C4-2B (cell line): ENCODE measurements around the gene LHFPL6.

ENCODE experiments used
- ZFX ChIP-seq: fragments of 450-650 bp; IDR thresholded peaks from 2 replicates; pipeline ENCODE4 v1.6.1; 2017
- TF ChIP-seq, protein P1 (sequence below): fragments of 450-650 bp; conservative IDR thresholded peaks from 2 replicates; pipeline ENCODE4 v1.5.1; 2017; ENCODE audit warnings: mild to moderate bottlenecking

DNA sequence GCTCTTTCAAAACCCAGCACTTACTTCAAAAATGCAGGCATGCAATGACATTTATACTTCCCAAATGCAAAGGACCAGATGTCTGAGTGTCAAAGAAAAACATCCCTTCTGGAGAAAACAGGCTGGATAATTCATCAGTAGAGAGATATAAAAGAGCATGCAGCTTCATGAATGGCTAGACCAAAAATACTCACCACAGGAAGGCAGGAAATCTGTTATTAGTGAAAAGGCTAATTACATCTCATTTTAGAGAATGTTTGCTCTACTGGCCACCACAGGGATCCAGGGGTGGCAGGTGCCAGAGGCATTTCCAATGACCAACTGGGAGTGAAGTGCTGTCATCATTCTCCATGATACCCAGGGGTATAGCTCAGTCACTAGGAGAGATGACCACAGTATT is 106.5 kb downstream of the LHFPL6 start:
- TF ChIP-seq, protein P1, sequence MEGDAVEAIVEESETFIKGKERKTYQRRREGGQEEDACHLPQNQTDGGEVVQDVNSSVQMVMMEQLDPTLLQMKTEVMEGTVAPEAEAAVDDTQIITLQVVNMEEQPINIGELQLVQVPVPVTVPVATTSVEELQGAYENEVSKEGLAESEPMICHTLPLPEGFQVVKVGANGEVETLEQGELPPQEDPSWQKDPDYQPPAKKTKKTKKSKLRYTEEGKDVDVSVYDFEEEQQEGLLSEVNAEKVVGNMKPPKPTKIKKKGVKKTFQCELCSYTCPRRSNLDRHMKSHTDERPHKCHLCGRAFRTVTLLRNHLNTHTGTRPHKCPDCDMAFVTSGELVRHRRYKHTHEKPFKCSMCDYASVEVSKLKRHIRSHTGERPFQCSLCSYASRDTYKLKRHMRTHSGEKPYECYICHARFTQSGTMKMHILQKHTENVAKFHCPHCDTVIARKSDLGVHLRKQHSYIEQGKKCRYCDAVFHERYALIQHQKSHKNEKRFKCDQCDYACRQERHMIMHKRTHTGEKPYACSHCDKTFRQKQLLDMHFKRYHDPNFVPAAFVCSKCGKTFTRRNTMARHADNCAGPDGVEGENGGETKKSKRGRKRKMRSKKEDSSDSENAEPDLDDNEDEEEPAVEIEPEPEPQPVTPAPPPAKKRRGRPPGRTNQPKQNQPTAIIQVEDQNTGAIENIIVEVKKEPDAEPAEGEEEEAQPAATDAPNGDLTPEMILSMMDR, result no peak
- no peak for TF ChIP-seq ZFX
